Thyroid gland (tissue), 4 donors: Measurements from ENCODE around the gene CDH23. TPM values are rescaled to one million over a fixed set of nuclear protein-coding genes. Genes with fewer than 3 reads are reported as not detected.

Experiments used
- DNase-seq, 2 donors: peaks; one replicate each; pipeline ENCODE4 v3.0.0-alpha.2; 2019
- H3K27ac ChIP-seq, 3 donors: fragments of 200-600 bp; sonication (generic); 1 replicate in 2 of 3; 2 replicates in 1 of 3; pipeline ENCODE4 v1.5.1; 2016 to 2019; ENCODE audit warnings: mild to moderate bottlenecking in 1 of 3, moderate library complexity in 1 of 3
- H3K27me3 ChIP-seq: fragments of 200-600 bp; sonication (generic); one replicate; pipeline ENCODE4 v1.5.1; 2019
- H3K36me3 ChIP-seq, 2 donors: fragments of 200-600 bp; sonication (generic); one replicate each; pipeline ENCODE4 v1.5.1; 2016 to 2019
- H3K4me1 ChIP-seq, 2 donors: fragments of 200-600 bp; sonication (generic); one replicate each; pipeline ENCODE4 v1.5.1; 2017 to 2019
- H3K4me3 ChIP-seq, 3 donors: fragments of 200-600 bp; sonication (generic); replicated peaks in 1 of 3; 1 replicate in 2 of 3; 2 replicates in 1 of 3; pipeline ENCODE4 v1.5.1; 2016; ENCODE audit warnings: mild to moderate bottlenecking in 1 of 3
- H3K9me3 ChIP-seq: fragments of 200-600 bp; sonication (generic); one replicate; pipeline ENCODE4 v1.5.1; 2017
- CTCF ChIP-seq, 6 experiments: fragments of 200-600 bp in 3 of 6; fragments of 450-650 bp in 3 of 6; sonication (generic) in 3 of 6; IDR thresholded peaks; one replicate each; pipeline ENCODE4 v1.5.1; 2016 to 2019; ENCODE audit warnings: antibody characterized with exemption in 6 of 6, mild to moderate bottlenecking in 2 of 6, inconsistent platforms in 1 of 6, moderate library complexity in 1 of 6
- POLR2A ChIP-seq, 2 donors: fragments of 450-650 bp; IDR thresholded peaks; one replicate each; pipeline ENCODE4 v1.6.1; 2017; ENCODE audit warnings: antibody characterized with exemption in 2 of 2, mild to moderate bottlenecking in 2 of 2, moderate library complexity in 1 of 2
- WGBS, 2 donors: methylation state at CpG; one replicate each; pipeline ENCODE4 v1.1.5; 2017; 5-methylcytosine and 5-hydroxymethylcytosine counted together
- intact Hi-C: fragments of 100-400 bp; cut with DNase I; formaldehyde crosslinking; loops from one replicate; pipeline ENCODE4 v1.15.1; 2023
- total RNA-seq, 4 donors: library from RNA; depleted of rRNA; stranded (reverse); fragments of >200 nt; gene quantifications; one replicate each; pipeline ENCODE4 v1.2.3, GENCODE V29; 2016

CDH23 gene
- total RNA-seq, 4 donors from 2014 or later: 3.0 to 4.2 (median 3.9) TPM

DNA sequence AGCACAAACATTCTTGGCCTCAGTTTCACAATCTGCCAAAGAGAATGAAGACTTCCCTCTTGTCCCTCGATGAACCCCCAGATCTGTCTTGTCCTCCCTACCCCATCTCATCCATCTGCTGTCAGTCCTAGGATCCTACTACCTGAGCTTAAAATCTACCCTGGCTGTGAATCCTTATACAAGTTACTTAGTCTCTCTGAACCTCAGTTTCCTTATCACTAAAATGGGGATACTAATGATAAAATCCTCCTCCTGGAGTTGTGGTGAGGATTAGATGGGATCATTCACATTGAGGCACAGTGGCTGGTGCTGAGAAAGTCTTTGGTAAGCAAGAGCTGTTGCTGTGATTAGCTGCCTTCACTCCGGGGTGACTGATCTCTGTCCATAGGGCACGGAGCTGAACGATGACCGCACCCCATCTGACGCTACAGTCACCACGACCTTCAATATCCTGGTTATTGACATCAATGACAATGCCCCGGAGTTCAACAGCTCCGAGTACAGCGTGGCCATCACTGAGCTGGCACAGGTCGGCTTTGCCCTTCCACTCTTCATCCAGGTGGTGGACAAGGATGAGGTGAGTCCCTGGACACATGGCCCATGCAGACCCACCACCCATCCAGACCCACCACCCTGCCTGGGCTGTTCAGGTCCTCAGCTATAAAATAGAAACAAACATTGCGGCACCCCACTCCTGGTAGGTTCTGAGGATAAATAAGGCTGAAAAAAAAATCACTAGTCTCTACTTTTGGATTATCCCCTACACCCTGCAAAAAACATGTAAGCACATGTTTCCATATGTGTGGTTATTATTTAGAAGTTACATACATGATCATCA, 220.3 kb downstream of the CDH23 start:
- no peak overlapping the region for H3K27ac ChIP-seq
- intact Hi-C loops: no loop called here
- no peak overlapping the region for H3K4me3 ChIP-seq
- TF ChIP-seq POLR2A (IDR thresholded peaks at IDR 0.05) (no peak), CTCF (IDR thresholded peaks at IDR 0.05) (no peak)
- peaks cover 26 to 48% of the 10 kb centered on the region in 2 donors for H3K4me1 ChIP-seq
- no peaks in the 10 kb centered on the region for H3K27me3 ChIP-seq
- 95 to 96% methylated on average over 12 of the region's 12 CpGs for WGBS, 2 donors
- H3K36me3 ChIP-seq: no peaks in the 10 kb centered on the region
- H3K9me3 ChIP-seq: no peaks in the 10 kb centered on the region
- DNase-seq: no peak

DNA sequence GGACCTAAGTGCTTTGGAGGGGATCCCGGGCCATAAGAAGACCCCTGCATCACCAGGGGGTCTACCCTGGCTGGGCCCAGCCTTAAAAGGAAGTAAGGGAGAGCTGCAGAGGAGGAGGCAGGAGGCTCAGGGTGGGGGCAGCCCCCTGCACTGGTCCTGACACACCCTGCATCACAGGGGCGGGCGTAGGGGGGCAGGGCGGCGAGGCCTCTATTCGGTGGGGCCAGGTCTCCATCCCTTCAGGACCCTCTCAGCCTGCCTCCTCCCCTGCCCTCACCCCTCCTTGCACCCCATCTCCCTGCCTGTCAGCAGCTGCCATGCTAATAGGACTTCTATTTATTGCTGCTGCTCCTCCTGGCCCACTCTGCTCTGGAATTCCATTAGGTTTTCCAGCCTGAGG, 221.5 kb downstream of the CDH23 start:
- Histone ChIP-seq H3K9me3 (no peaks in the 10 kb centered on the region), H3K4me3 (no peak overlapping the region), H3K27ac (no peak overlapping the region), H3K36me3 (no peaks in the 10 kb centered on the region), H3K4me1 (peaks cover 37 to 54% of the 10 kb centered on the region in 2 donors), H3K27me3 (no peaks in the 10 kb centered on the region)
- DNase-seq: no peak
- intact Hi-C loops: no loop called here
- WGBS, 2 donors: 87 to 100% methylated on average over 2 to 5 of the region's 6 CpGs
- TF ChIP-seq POLR2A (IDR thresholded peaks at IDR 0.05) (no peak), CTCF (IDR thresholded peaks at IDR 0.05) (no peak)

- H3K4me1 ChIP-seq: peaks cover 41 to 54% of the 10 kb centered on the region in 2 donors
- no peaks in the 10 kb centered on the region for H3K36me3 ChIP-seq
- no peak overlapping the region for H3K4me3 ChIP-seq
- no peaks in the 10 kb centered on the region for H3K27me3 ChIP-seq
- intact Hi-C loops: no loop called here
- H3K9me3 ChIP-seq: no peaks in the 10 kb centered on the region
- TF ChIP-seq POLR2A (IDR thresholded peaks at IDR 0.05) (no peak), CTCF (IDR thresholded peaks at IDR 0.05) (no peak)
- DNase-seq: no peak
- 88 to 89% methylated on average over 7 to 8 of the region's 8 CpGs for whole genome bisulfite sequencing, 2 donors
- no peak overlapping the region for H3K27ac ChIP-seq
These were observed 221.9 kb downstream of the CDH23 start for GRCh38 chr10:71618598-71618997.

- DNase-seq: no peak
- no peaks in the 10 kb centered on the region for H3K27me3 ChIP-seq
- intact Hi-C loops: no loop called here
- H3K9me3 ChIP-seq: no peaks in the 10 kb centered on the region
- H3K36me3 ChIP-seq: no peaks in the 10 kb centered on the region
- WGBS, 2 donors: 85 to 90% methylated on average over 7 of the region's 7 CpGs
- TF ChIP-seq POLR2A (IDR thresholded peaks at IDR 0.05) (no peak), CTCF (IDR thresholded peaks at IDR 0.05) (no peak)
- no peak overlapping the region for H3K4me3 ChIP-seq
- H3K4me1 ChIP-seq: peaks cover 37 to 38% of the 10 kb centered on the region in 2 donors
- peak overlapping the region; percentile 80 to 84 (median 80) for H3K27ac ChIP-seq
These were observed 223.9 kb downstream of the CDH23 start for GRCh38 chr10:71620642-71621041.
